Embryonic facial prominence (tissue), 1 donor: Measurements from ENCODE around the gene GPC6.
A peak's percentile ranks its signal among the peaks of the same experiment; 100 is the strongest.
"Not testable (repeated sequence)": the region's sequence is repeated elsewhere in the genome, so short reads cannot be mapped to it uniquely, and the experiment has no call there.

Experiments
- DNase-seq: peaks from one replicate; pipeline ENCODE4 v3.0.0-alpha.2; 2016; ENCODE audit errors: extremely low spot score

Gene GPC6

GRCh38 chr13:94323764-94324758 lies 1097.5 kb downstream of the GPC6 start:
- no peak for DNase-seq

- no peak for DNase-seq
These were observed 1098.3 kb downstream of the GPC6 start for GRCh38 chr13:94324767-94325540.

GRCh38 chr13:94325650-94326049 lies 1099.0 kb downstream of the GPC6 start:
- DNase-seq, result no peak

- no peak for DNase-seq
These were observed 1100.7 kb downstream of the GPC6 start for GRCh38 chr13:94327318-94327717.

GRCh38 chr13:94328381-94329041 lies 1101.9 kb downstream of the GPC6 start:
- DNase-seq, result no peak

GRCh38 chr13:94329277-94329676 lies 1102.7 kb downstream of the GPC6 start:
- DNase-seq, result no peak

GRCh38 chr13:94329754-94330551 lies 1103.3 kb downstream of the GPC6 start:
- no peak for DNase-seq

GRCh38 chr13:94330552-94331071 lies 1104.0 kb downstream of the GPC6 start:
- DNase-seq, result no peak

GRCh38 chr13:94331281-94331680 lies 1104.7 kb downstream of the GPC6 start:
- no peak for DNase-seq

- peak; percentile 5 for DNase-seq
These were observed 1105.9 kb downstream of the GPC6 start for GRCh38 chr13:94332359-94333096.

GRCh38 chr13:94333131-94333820 lies 1106.7 kb downstream of the GPC6 start:
- no peak for DNase-seq

- DNase-seq, result peak; percentile 6
These were observed 1109.3 kb downstream of the GPC6 start for GRCh38 chr13:94335761-94336526.

GRCh38 chr13:94339116-94339687 lies 1112.6 kb downstream of the GPC6 start:
- no peak for DNase-seq

GRCh38 chr13:94342436-94343242 lies 1116.0 kb downstream of the GPC6 start:
- no peak for DNase-seq

- no peak for DNase-seq
These were observed 1116.6 kb downstream of the GPC6 start for GRCh38 chr13:94343243-94343585.

- DNase-seq, result not testable (repeated sequence)
These were observed 1117.1 kb downstream of the GPC6 start for GRCh38 chr13:94343687-94344086.

GRCh38 chr13:94344126-94344818 lies 1117.7 kb downstream of the GPC6 start:
- DNase-seq, result no peak
